ENCODE results near the gene CLTB.

- no peak for TF ChIP-seq CTCF (IDR thresholded peaks at IDR 0.05)
- no peak for TF ChIP-seq ZFX (IDR thresholded peaks at IDR 0.05; ENCODE audit: borderline replicate concordance)
Measured at GRCh38 chr5:176362233-176362490, 54.2 kb downstream of the CLTB start.
